Measurements from ENCODE around the gene ZNF669. TPM values are rescaled to one million over a fixed set of nuclear protein-coding genes. Genes with fewer than 3 reads are reported as not detected.

Gene ZNF669
- total RNA-seq, 1 experiment from 2014 or later: 19.5 TPM

DNA sequence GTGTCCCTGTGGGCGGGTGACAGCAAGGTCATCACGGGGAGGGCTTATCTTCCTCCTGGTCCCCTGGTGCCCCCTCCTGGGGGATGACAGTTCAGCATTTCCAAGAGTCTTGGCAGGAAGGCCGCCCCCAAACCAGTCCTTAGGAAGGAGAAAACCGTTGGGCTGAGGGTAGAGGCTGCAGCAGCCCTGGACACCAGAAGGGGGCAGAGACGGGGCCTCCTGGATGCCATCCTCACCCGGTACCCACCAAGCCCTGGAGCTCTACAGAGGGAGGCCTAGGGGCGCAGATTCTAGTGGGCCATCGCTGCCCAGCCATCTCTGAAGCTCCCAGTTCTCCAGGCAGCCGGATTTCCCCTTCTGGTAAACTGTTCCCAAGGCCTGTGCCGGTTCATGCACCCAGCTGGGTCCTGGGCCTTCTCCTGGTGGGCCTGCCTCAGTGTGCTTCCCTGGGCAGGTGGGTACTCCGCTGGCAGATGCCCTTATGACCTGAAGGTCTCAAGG lies 14.8 kb upstream of the ZNF669 start:
- H3K79me1 ChIP-seq (ENCODE audit: insufficient read depth, low read depth, low read length, poor library complexity, severe bottlenecking): no peaks in the 10 kb centered on the region
- H3K9ac ChIP-seq (ENCODE audit: extremely low read depth, insufficient read length, low read length): no peak overlapping the region
- H2AK5ac ChIP-seq (ENCODE audit: insufficient read length, low read length): no peak overlapping the region
- no peak overlapping the region for H3K4ac ChIP-seq (ENCODE audit: low read depth, low read length)
- peak; percentile 89 for DNase-seq
- H3K27me3 Mint-ChIP-seq (ENCODE audit: low read depth): peaks cover 13% of the 10 kb centered on the region
- H3K36me3 Mint-ChIP-seq (ENCODE audit: insufficient read depth in 1 of 3, low read depth in 3 of 3): peaks cover 0 to 2% (median 0%) of the 10 kb centered on the region in 3 experiments; a peak in 1 of 7 replicates
- no peak overlapping the region for H3K27ac Mint-ChIP-seq
- H4K20me1 ChIP-seq (ENCODE audit: control insufficient read depth, insufficient read depth, insufficient read length): no peaks in the 10 kb centered on the region
- H3K23ac ChIP-seq (ENCODE audit: insufficient read length, low read depth, low read length): no peak overlapping the region
- H3K23me2 ChIP-seq (ENCODE audit: insufficient read length, low read depth, low read length, poor library complexity, severe bottlenecking): no peaks in the 10 kb centered on the region
- no peak overlapping the region for H3K14ac ChIP-seq (ENCODE audit: insufficient read depth, low read length)
- H3K4me1 Mint-ChIP-seq: peaks cover 0 to 3% of the 10 kb centered on the region in 2 experiments; a peak in 1 of 4 replicates
- H3K4me2 ChIP-seq (ENCODE audit: insufficient read depth, insufficient read length, low read length): no peak overlapping the region
- no peak overlapping the region for H3T11ph ChIP-seq (ENCODE audit: low read length)
- no peak overlapping the region for H2AFZ ChIP-seq (ENCODE audit: low read length)
- no peak overlapping the region for H3K4me3 Mint-ChIP-seq
- peaks cover 0 to 5% of the 10 kb centered on the region in 2 experiments; a peak in 4 of 5 replicates for H3K9me3 Mint-ChIP-seq
- no peak overlapping the region for H2BK5ac ChIP-seq (ENCODE audit: insufficient read length, low read length)
- H4K5ac ChIP-seq (ENCODE audit: insufficient read length, low read depth, low read length): no peak overlapping the region
- no peak overlapping the region for H4K8ac ChIP-seq (replicated peaks; ENCODE audit: insufficient read length, low read depth, low read length)
- H3K56ac ChIP-seq (ENCODE audit: insufficient read length, low read depth, low read length): no peak overlapping the region
- no peaks in the 10 kb centered on the region for H3K9me3 ChIP-seq (ENCODE audit: control insufficient read depth, low read depth, low read length)
- WGBS (ENCODE audit: extremely low coverage, insufficient read length, low lambda C conversion rate): no CpG with 5 or more reads among the region's 11 CpGs
- no peak overlapping the region for H2BK12ac ChIP-seq (ENCODE audit: insufficient read length, low read depth, low read length)
- no peak overlapping the region for H2BK20ac ChIP-seq (ENCODE audit: low read depth, low read length, poor library complexity, severe bottlenecking)
- H2BK120ac ChIP-seq (ENCODE audit: low read depth, low read length, poor library complexity, severe bottlenecking): no peak overlapping the region
- H3K4me1 ChIP-seq (ENCODE audit: insufficient read depth, low read length): no peaks in the 10 kb centered on the region
- no peak overlapping the region for H2BK15ac ChIP-seq (ENCODE audit: low read depth, low read length)
- no peaks in the 10 kb centered on the region for H3K27me3 ChIP-seq (ENCODE audit: insufficient read depth, low read length)
- no peaks in the 10 kb centered on the region for H3K79me2 ChIP-seq (ENCODE audit: insufficient read depth, low read length)
- TF ChIP-seq CTCF (conservative IDR thresholded peaks at IDR 0.05): peak; percentile 69
- no peak overlapping the region for H4K91ac ChIP-seq (ENCODE audit: insufficient read length, low read depth, low read length)
- no peak overlapping the region for H3K18ac ChIP-seq (ENCODE audit: insufficient read length, low read depth, low read length)
- no peak overlapping the region for H3K27ac ChIP-seq (ENCODE audit: insufficient read length, low read depth, low read length)

Measured in H9 (cell line).